ENCODE measurements around the gene CDH13. TPM values are rescaled to one million over a fixed set of nuclear protein-coding genes. Genes with fewer than 3 reads are reported as not detected.

Gene CDH13
- total RNA-seq, 4 donors from 2014 or later = 3.1 to 13.5 (median 8.9) TPM

DNA sequence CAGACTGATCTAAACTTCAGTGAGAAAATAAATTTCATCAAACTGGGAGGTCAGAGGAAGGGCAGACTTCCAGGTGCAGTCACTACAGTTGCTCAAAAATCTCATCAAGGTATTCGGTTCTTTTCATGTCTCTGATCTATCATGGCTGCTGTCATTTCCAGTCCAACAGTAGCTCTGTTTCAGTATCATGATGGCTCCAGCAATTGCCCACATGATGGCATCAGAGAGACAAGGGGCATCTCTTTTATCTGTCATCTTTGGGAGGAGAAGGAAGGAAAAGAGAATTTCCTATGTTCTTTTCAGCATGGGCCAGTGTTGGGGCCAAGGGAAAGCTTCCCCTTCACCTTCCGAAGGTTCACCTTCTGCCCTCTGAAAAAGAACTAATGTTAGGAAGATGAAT, 676.1 kb downstream of the CDH13 start:
- Histone ChIP-seq H3K4me1 (peaks cover 7 to 16% (median 11%) of the 10 kb centered on the region in 4 donors), H3K27ac (replicated peaks in 1 of 4) (no peak overlapping the region), H3K4me3 (no peak overlapping the region), H3K36me3 (no peaks in the 10 kb centered on the region), H3K27me3 (no peaks in the 10 kb centered on the region), H3K9me3 (no peaks in the 10 kb centered on the region)
- WGBS = 63% methylated on average over 2 of the region's 2 CpGs
- intact Hi-C loops (cut with DNase I) = no loop called here
- DNase-seq (ENCODE audit: extremely low spot score) = no peak
- TF ChIP-seq, protein P1, sequence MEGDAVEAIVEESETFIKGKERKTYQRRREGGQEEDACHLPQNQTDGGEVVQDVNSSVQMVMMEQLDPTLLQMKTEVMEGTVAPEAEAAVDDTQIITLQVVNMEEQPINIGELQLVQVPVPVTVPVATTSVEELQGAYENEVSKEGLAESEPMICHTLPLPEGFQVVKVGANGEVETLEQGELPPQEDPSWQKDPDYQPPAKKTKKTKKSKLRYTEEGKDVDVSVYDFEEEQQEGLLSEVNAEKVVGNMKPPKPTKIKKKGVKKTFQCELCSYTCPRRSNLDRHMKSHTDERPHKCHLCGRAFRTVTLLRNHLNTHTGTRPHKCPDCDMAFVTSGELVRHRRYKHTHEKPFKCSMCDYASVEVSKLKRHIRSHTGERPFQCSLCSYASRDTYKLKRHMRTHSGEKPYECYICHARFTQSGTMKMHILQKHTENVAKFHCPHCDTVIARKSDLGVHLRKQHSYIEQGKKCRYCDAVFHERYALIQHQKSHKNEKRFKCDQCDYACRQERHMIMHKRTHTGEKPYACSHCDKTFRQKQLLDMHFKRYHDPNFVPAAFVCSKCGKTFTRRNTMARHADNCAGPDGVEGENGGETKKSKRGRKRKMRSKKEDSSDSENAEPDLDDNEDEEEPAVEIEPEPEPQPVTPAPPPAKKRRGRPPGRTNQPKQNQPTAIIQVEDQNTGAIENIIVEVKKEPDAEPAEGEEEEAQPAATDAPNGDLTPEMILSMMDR (IDR thresholded peaks at IDR 0.05) = no peak

DNA sequence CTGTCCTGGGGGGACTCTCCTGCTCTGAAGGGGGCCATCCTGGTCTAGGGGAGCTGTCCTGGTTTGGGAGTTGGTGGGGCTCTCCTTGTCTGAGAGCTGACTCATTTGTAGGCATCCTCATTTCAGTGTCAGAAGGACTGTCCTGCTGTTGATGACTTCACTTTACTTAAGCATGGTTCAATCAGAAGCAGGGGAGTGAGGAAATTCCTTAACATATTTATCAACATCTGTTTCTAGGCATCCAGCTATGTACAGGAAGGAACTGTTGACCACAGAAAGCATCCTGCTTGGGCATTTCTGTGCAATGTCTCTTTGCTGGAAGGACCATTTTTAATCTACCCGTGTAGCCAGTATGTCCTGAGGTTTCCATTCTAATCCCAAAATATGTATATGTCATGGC, 678.3 kb downstream of the CDH13 start:
- no peaks in the 10 kb centered on the region for H3K27me3 ChIP-seq
- no peaks in the 10 kb centered on the region for H3K9me3 ChIP-seq
- H3K27ac ChIP-seq (replicated peaks in 1 of 4) = no peak overlapping the region
- no peak for TF ChIP-seq EP300 (IDR thresholded peaks at IDR 0.05)
- TF ChIP-seq POLR2A (IDR thresholded peaks at IDR 0.05; ENCODE audit: low read depth) = no peak
- TF ChIP-seq POLR2AphosphoS5 (IDR thresholded peaks at IDR 0.05) = no peak
- TF ChIP-seq, protein P1 (IDR thresholded peaks at IDR 0.05) = no peak
- no peak for DNase-seq (ENCODE audit: extremely low spot score)
- H3K4me3 ChIP-seq = no peak overlapping the region
- peaks cover 7 to 16% (median 11%) of the 10 kb centered on the region in 4 donors for H3K4me1 ChIP-seq
- WGBS = 55% methylated on average over 1 of the region's 1 CpG
- H3K36me3 ChIP-seq = no peaks in the 10 kb centered on the region
- intact Hi-C loops (cut with DNase I) = no loop called here

DNA sequence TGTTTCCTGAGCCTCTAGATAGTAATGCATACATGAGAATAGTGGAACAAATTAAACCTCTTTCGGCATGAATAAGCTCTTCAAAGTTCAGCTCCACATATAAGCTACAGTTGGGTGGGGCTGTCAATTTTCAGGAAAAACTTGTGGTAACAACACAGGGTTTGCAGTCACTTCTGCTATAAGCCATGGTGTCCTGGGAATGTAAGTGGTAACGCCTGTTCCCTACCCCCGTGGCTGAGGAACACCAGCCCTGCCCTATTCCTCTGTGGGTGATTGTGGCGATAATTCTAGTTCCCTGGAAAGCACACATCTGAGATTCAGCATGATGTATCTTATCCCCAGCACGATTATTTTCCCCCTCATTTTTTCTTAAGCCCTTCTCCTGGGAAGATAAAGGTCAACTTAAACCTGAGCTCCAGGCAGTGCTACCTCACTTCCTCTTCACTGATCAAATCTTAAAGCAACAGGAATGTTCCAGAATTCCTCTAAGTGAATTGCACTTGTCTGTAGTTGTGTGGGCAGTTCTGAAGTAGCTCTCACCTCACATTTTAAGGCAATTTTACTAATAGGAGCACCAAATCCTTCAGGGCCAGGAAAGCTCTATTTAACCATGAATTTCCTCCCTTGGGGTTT, 680.3 kb downstream of the CDH13 start:
- DNase-seq (ENCODE audit: extremely low spot score) = no peak
- Histone ChIP-seq H3K4me3 (no peak overlapping the region), H3K36me3 (no peaks in the 10 kb centered on the region), H3K9me3 (no peaks in the 10 kb centered on the region), H3K27ac (replicated peaks in 1 of 4) (no peak overlapping the region), H3K27me3 (no peaks in the 10 kb centered on the region), H3K4me1 (peaks cover 3 to 7% (median 4%) of the 10 kb centered on the region in 4 donors)
- intact Hi-C loops (cut with DNase I) = no loop called here
- WGBS = 74% methylated on average over 4 of the region's 5 CpGs
- TF ChIP-seq EP300 (IDR thresholded peaks at IDR 0.05) = no peak
- TF ChIP-seq, protein P1 (IDR thresholded peaks at IDR 0.05) = no peak

DNA sequence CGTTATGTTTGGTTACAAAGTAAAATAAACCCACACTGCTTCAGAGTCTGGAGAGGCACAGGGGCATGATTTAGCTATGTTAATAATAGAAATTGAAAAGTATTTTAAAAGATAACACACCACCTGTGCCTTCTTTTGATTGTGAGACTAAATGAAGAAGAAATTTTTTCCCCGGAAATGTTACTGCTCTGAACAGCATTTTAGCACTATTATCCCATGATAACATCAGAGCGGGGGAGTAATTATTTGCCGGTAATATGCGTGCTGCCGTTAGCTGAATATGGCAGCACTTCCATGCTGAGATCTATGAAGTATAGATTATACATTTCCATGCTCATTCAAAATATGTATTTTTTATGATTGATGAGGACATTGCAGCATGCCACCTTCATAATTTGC, 680.8 kb downstream of the CDH13 start:
- TF ChIP-seq POLR2A (IDR thresholded peaks at IDR 0.05; ENCODE audit: low read depth) (no peak), EP300 (IDR thresholded peaks at IDR 0.05) (no peak), POLR2AphosphoS5 (IDR thresholded peaks at IDR 0.05) (no peak)
- TF ChIP-seq, protein P1 (IDR thresholded peaks at IDR 0.05) = no peak
- Histone ChIP-seq H3K27ac (replicated peaks in 1 of 4) (no peak overlapping the region), H3K36me3 (no peaks in the 10 kb centered on the region), H3K27me3 (no peaks in the 10 kb centered on the region), H3K9me3 (no peaks in the 10 kb centered on the region), H3K4me3 (no peak overlapping the region), H3K4me1 (peaks cover 0 to 2% (median 0%) of the 10 kb centered on the region in 4 donors)
- no peak for DNase-seq (ENCODE audit: extremely low spot score)
- WGBS = 84% methylated on average over 6 of the region's 6 CpGs
- intact Hi-C loops (cut with DNase I) = no loop called here

DNA sequence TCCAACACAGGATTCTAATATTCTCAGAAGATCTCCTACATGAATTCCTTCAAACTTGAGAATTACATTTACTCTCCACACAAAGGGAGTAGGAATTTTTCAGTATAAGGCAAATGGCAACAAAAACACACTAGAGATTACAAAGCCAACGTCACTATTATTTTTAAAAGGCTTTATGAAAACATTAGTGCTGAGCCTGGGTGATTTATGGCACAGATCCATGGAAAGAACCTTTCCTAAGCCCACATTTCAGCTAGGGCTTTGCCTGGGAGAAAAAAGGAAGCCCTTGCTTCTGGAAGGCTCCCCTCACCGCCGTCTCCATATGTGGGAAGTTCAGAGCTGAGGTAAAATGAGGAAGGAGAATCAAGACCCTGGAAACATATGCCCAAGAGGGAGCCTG, 681.6 kb downstream of the CDH13 start:
- H3K4me1 ChIP-seq = no peaks in the 10 kb centered on the region
- no peak for DNase-seq (ENCODE audit: extremely low spot score)
- no peaks in the 10 kb centered on the region for H3K9me3 ChIP-seq
- no peaks in the 10 kb centered on the region for H3K36me3 ChIP-seq
- intact Hi-C loops (cut with DNase I) = no loop called here
- H3K4me3 ChIP-seq = no peak overlapping the region
- H3K27ac ChIP-seq (replicated peaks in 1 of 4) = no peak overlapping the region
- TF ChIP-seq POLR2A (IDR thresholded peaks at IDR 0.05; ENCODE audit: low read depth) (no peak), POLR2AphosphoS5 (IDR thresholded peaks at IDR 0.05) (no peak), EP300 (IDR thresholded peaks at IDR 0.05) (no peak)
- TF ChIP-seq, protein P1 (IDR thresholded peaks at IDR 0.05) = no peak
- 26% methylated on average over 3 of the region's 3 CpGs for WGBS
- no peaks in the 10 kb centered on the region for H3K27me3 ChIP-seq

Measured in esophagus muscularis mucosa (tissue), 4 donors.